Endodermal cell (in vitro differentiated cells): ENCODE data around the gene SEMA3B. TPM values are rescaled to one million over a fixed set of nuclear protein-coding genes. Genes with fewer than 3 reads are reported as not detected.

ENCODE experiments used
- DNase-seq: peaks from one replicate; pipeline ENCODE4 v3.0.0-alpha.2; 2017
- H3K27ac ChIP-seq: 2 replicates; pipeline ENCODE4 v1.5.1; 2013; ENCODE audit warnings: mild to moderate bottlenecking, low read depth, low read length, moderate library complexity
- H3K27me3 ChIP-seq: 2 replicates; pipeline ENCODE4 v1.6.1; 2013; ENCODE audit warnings: mild to moderate bottlenecking, low read length, moderate library complexity; ENCODE audit not compliant: insufficient read depth, control insufficient read depth, poor library complexity, severe bottlenecking
- H3K36me3 ChIP-seq: 2 replicates; pipeline ENCODE4 v1.7.0; 2013; ENCODE audit warnings: mild to moderate bottlenecking, low read length, moderate library complexity; ENCODE audit not compliant: control insufficient read depth, insufficient read depth
- H3K4me1 ChIP-seq: one replicate; pipeline ENCODE4 v1.7.0; 2013; ENCODE audit warnings: low read length; ENCODE audit not compliant: control insufficient read depth, insufficient read depth
- H3K4me3 ChIP-seq: 2 replicates; pipeline ENCODE4 v1.5.1; 2013; ENCODE audit warnings: mild to moderate bottlenecking, low read length, moderate library complexity
- H3K9ac ChIP-seq: 2 replicates; pipeline ENCODE4 v1.6.1; 2013; ENCODE audit warnings: mild to moderate bottlenecking, low read length, moderate library complexity; ENCODE audit not compliant: poor library complexity, severe bottlenecking; ENCODE audit errors: extremely low read depth
- H3K9me3 ChIP-seq: 2 replicates; pipeline ENCODE4 v1.6.1; 2013; ENCODE audit warnings: mild to moderate bottlenecking, low read length, moderate library complexity; ENCODE audit not compliant: control insufficient read depth
- H3K27ac Mint-ChIP-seq: 2 replicates; pipeline ENCODE4 v1.8.0; 2020; ENCODE audit warnings: mixed read lengths
- H3K27me3 Mint-ChIP-seq: 2 replicates; pipeline ENCODE4 v1.8.0; 2021; ENCODE audit warnings: mild to moderate bottlenecking, mixed read lengths; ENCODE audit not compliant: insufficient read depth
- H3K36me3 Mint-ChIP-seq: 2 replicates; pipeline ENCODE4 v1.8.0; 2020; ENCODE audit warnings: low read depth, mixed read lengths
- H3K4me1 Mint-ChIP-seq: 2 replicates; pipeline ENCODE4 v1.8.0; 2020; ENCODE audit warnings: mixed read lengths
- H3K4me3 Mint-ChIP-seq: 2 replicates; pipeline ENCODE4 v1.8.0; 2020; ENCODE audit warnings: mild to moderate bottlenecking, moderate library complexity, mixed read lengths
- H3K9me3 Mint-ChIP-seq: 2 replicates; pipeline ENCODE4 v1.8.0; 2020; ENCODE audit warnings: mild to moderate bottlenecking, mixed read lengths
- WGBS, 2 experiments: methylation state at CpG; one replicate each; pipeline versions ENCODE4 v1.1.5 to v1.1.7; 2013; ENCODE audit warnings: missing lambda C conversion rate in 2 of 2, mixed read lengths in 1 of 2; ENCODE audit not compliant: insufficient coverage in 1 of 2, insufficient read length in 1 of 2; 5-methylcytosine and 5-hydroxymethylcytosine counted together
- long read RNA-seq, 4 experiments: library from polyadenylated mRNA in 2 of 4; library from RNA in 1 of 4; library from capped mRNA in 1 of 4; stranded (forward) in 3 of 4; unstranded in 1 of 4; transcript quantifications; one replicate each; pipeline ENCODE4 v2.0.0, GENCODE V29; 2020 to 2021; ENCODE audit warnings: inconsistent platforms in 1 of 4
- polyA plus RNA-seq, 2 experiments: library from polyadenylated mRNA; stranded (reverse); fragments of 50-300 nt; gene quantifications; one replicate each; pipeline ENCODE4 v1.2.3, GENCODE V29; 2013
- total RNA-seq, 2 donors: library from RNA; stranded (reverse); fragmentation: NEBNext Ultra II Directional in 1 of 2; extraction: Animal tissue kit (Norgen Biotek cat#: 25700) in 1 of 2; gene quantifications; 2 replicates in 1 of 2; 3 replicates in 1 of 2; pipeline ENCODE4 v1.2.1, GENCODE V29; 2021
- TF ChIP-seq, protein P1 (sequence below): fragments of 200-600 bp; sonication (generic); conservative IDR thresholded peaks from 2 replicates; pipeline ENCODE4 v1.5.0; 2021; ENCODE audit warnings: antibody characterized with exemption, mild to moderate bottlenecking

The SEMA3B gene
- total RNA-seq = 10 to 100 TPM in 1 of 2 donors, 1 to 10 TPM in 1; 6.5 to 10.3 TPM
- polyA plus RNA-seq (2013, experiment 1 of 2) = 19.4 TPM
- 15.1 TPM for polyA plus RNA-seq (2013, experiment 2 of 2)
- long read RNA-seq, experiment 1 = 0 reads
- long read RNA-seq, experiment 2, partial matches to known transcripts = 6 of 29 reads
- long read RNA-seq, experiment 2, other reads (novel, unspliced or antisense) = 19 of 29 reads
- long read RNA-seq, experiment 3, partial matches to known transcripts = 2 of 13 reads
- long read RNA-seq, experiment 3, other reads (novel, unspliced or antisense) = 9 of 13 reads
- long read RNA-seq, experiment 4, partial matches to known transcripts = 0 of 1 reads
- long read RNA-seq, experiment 4, other reads (novel, unspliced or antisense) = 1 of 1 reads

DNA sequence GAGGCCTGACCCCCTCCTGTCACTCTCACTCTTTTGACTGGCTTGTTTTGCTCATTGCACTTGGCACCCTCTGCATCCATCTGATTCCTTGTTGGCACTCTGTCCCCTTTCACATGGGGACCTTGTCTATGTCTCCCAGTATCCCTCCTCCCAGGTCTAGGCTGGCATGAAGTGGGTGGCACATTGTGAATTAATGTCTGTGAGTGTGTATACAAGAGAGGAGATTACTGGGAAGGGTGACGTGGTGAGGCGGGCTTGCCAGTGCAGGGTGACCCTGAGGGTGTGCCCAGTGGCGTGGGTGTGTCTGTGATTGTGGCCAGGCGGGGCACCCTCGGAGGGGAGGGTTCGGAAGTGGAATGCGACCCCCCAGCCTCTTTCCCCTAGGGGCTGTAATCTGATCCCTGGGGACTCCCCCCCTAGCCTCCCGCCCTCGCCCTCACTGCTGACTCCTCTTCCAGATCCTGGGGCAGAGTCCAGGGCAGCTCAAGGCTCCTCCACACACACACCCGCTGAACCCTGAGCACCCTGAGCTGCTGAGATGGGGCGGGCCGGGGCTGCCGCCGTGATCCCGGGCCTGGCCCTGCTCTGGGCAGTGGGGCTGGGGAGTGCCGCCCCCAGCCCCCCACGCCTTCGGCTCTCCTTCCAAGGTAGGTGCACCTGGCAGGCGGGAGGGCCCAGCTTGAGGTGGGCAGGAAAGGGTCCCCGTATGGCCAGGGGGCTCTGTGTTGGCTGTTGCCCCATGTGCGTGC lies at the start of gene SEMA3B:
SEMA3B (plus strand) TSS at position 445 of the 749 bp plus-strand sequence; CDS start at position 539, 94 bp downstream.
- H3K4me1 ChIP-seq = peaks cover 9% of the 10 kb centered on the region
- H3K9me3 ChIP-seq = no peaks in the 10 kb centered on the region
- H3K36me3 Mint-ChIP-seq = no peaks in the 10 kb centered on the region
- peak within 1 kb of the TSS; percentile 16 for H3K27ac ChIP-seq
- H3K9ac ChIP-seq = no peak within 1 kb of the TSS
- no peaks in the 10 kb centered on the region for H3K9me3 Mint-ChIP-seq
- TF ChIP-seq, protein P1, sequence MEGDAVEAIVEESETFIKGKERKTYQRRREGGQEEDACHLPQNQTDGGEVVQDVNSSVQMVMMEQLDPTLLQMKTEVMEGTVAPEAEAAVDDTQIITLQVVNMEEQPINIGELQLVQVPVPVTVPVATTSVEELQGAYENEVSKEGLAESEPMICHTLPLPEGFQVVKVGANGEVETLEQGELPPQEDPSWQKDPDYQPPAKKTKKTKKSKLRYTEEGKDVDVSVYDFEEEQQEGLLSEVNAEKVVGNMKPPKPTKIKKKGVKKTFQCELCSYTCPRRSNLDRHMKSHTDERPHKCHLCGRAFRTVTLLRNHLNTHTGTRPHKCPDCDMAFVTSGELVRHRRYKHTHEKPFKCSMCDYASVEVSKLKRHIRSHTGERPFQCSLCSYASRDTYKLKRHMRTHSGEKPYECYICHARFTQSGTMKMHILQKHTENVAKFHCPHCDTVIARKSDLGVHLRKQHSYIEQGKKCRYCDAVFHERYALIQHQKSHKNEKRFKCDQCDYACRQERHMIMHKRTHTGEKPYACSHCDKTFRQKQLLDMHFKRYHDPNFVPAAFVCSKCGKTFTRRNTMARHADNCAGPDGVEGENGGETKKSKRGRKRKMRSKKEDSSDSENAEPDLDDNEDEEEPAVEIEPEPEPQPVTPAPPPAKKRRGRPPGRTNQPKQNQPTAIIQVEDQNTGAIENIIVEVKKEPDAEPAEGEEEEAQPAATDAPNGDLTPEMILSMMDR = no peak
- no peak within 1 kb of the TSS for H3K4me3 Mint-ChIP-seq
- H3K4me1 Mint-ChIP-seq = peaks cover 26% of the 10 kb centered on the region
- 80 to 85% methylated on average over 6 to 21 of the region's 21 CpGs for WGBS, 2 experiments
- H3K27me3 Mint-ChIP-seq = peaks cover 19% of the 10 kb centered on the region
- no peaks in the 10 kb centered on the region for H3K36me3 ChIP-seq
- DNase-seq = peak; percentile 63
- no peak within 1 kb of the TSS for H3K4me3 ChIP-seq
- peak within 1 kb of the TSS; percentile 26 for H3K27ac Mint-ChIP-seq
- peaks cover 10% of the 10 kb centered on the region for H3K27me3 ChIP-seq

DNA sequence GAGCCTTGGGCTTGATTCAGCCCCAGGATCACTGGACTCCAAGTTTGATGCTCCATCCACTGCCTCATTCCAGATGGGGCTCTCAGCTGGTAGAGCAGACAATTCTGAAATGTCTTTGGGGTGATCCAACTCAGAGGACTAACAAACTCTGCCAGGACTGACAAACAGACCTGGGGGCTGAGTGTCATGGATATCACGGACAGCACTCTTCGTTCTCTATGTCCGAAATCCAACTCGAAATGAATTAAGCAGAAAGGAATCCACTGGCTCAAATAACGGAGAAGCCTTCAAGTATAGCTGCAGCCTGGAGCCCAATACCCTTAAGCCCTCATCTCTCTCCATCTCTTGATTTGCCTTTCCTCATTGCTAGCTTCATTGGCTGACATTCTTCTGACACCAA lies 49.7 kb upstream of the SEMA3B start:
- WGBS, 2 experiments = 92 to 95% methylated on average over 5 of the region's 5 CpGs
- H3K36me3 ChIP-seq = no peaks in the 10 kb centered on the region
- TF ChIP-seq, protein P1 = no peak
- H3K9ac ChIP-seq = no peak overlapping the region
- DNase-seq = no peak
- Mint-ChIP-seq H3K9me3 (no peaks in the 10 kb centered on the region), H3K4me1 (no peaks in the 10 kb centered on the region), H3K36me3 (no peaks in the 10 kb centered on the region), H3K27ac (no peak overlapping the region), H3K4me3 (no peak overlapping the region), H3K27me3 (peaks cover 11% of the 10 kb centered on the region)
- H3K4me1 ChIP-seq = no peaks in the 10 kb centered on the region
- H3K4me3 ChIP-seq = no peak overlapping the region
- H3K27ac ChIP-seq = no peak overlapping the region
- peaks cover 7% of the 10 kb centered on the region for H3K27me3 ChIP-seq
- H3K9me3 ChIP-seq = no peaks in the 10 kb centered on the region

DNA sequence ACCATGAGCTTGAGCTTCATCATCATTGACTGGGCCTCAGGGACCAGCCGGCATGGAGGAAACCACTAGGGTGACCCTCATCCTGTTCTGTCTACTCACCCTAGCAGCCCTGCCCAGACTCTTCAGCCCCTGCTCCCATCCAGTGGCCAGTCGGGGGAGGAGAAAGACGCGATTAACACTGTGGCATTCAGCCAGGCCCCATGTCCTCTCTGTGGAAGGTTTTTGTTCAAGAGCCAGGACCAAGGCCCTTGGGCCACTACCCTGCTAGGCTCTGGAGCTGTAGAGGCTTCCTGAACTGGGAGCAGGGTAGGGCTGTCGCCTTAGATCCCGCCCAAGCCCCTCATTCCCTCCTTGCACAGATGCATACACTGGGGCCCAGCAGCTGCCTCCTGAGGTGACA lies 48.8 kb upstream of the SEMA3B start:
- H3K4me1 Mint-ChIP-seq = peaks cover 2% of the 10 kb centered on the region
- H3K27ac Mint-ChIP-seq = no peak overlapping the region
- H3K36me3 Mint-ChIP-seq = no peaks in the 10 kb centered on the region
- H3K27me3 Mint-ChIP-seq = peaks cover 17% of the 10 kb centered on the region
- no peak for DNase-seq
- Histone ChIP-seq H3K4me1 (no peaks in the 10 kb centered on the region), H3K9me3 (no peaks in the 10 kb centered on the region), H3K27me3 (peaks cover 7% of the 10 kb centered on the region), H3K4me3 (no peak overlapping the region), H3K9ac (no peak overlapping the region), H3K36me3 (no peaks in the 10 kb centered on the region), H3K27ac (no peak overlapping the region)
- no peak overlapping the region for H3K4me3 Mint-ChIP-seq
- WGBS, 2 experiments = 87 to 88% methylated on average over 5 to 6 of the region's 6 CpGs
- H3K9me3 Mint-ChIP-seq = no peaks in the 10 kb centered on the region
- TF ChIP-seq, protein P1 = no peak
